Measurements from ENCODE around the gene TAF10.

The TAF10 gene

GRCh38 chr11:6625156-6625831 lies 13.3 kb upstream of the TAF10 start:
- DNase-seq (ENCODE audit: low read depth in 2 of 2) = no peak

- DNase-seq (ENCODE audit: low read depth in 2 of 2) = no peak
These were observed 11.7 kb upstream of the TAF10 start for GRCh38 chr11:6623391-6624363.

- DNase-seq (ENCODE audit: low read depth in 2 of 2) = no peak
These were observed 10.5 kb upstream of the TAF10 start for GRCh38 chr11:6622261-6623171.

GRCh38 chr11:6621711-6622211 lies 9.7 kb upstream of the TAF10 start:
- no peak for DNase-seq (ENCODE audit: low read depth in 2 of 2)

GRCh38 chr11:6620636-6621035 lies 8.6 kb upstream of the TAF10 start:
- no peak for DNase-seq (ENCODE audit: low read depth in 2 of 2)

- peak; percentile 72 to 79 for DNase-seq (ENCODE audit: low read depth in 2 of 2)
These were observed 7.2 kb upstream of the TAF10 start, which contains the start of gene TPP1 for GRCh38 chr11:6619004-6619745. TPP1 (minus strand) TSS chr11:6619422; CDS start chr11:6619400, 22 bp downstream.

GRCh38 chr11:6618117-6619003 lies 6.3 kb upstream of the TAF10 start:
- peak in 1 of 2 donors; percentile 36 for DNase-seq (ENCODE audit: low read depth in 2 of 2)

GRCh38 chr11:6617315-6617781 lies 5.3 kb upstream of the TAF10 start:
- DNase-seq (ENCODE audit: low read depth in 2 of 2) = no peak

GRCh38 chr11:6616596-6617250 lies 4.7 kb upstream of the TAF10 start:
- DNase-seq (ENCODE audit: low read depth in 2 of 2) = no peak

- no peak for DNase-seq (ENCODE audit: low read depth in 2 of 2)
These were observed 4.0 kb upstream of the TAF10 start for GRCh38 chr11:6615882-6616585.

- DNase-seq (ENCODE audit: low read depth in 2 of 2) = no peak
These were observed 3.0 kb upstream of the TAF10 start for GRCh38 chr11:6615046-6615445.

- no peak for DNase-seq (ENCODE audit: low read depth in 2 of 2)
These were observed 2.4 kb upstream of the TAF10 start for GRCh38 chr11:6614446-6614845.

- no peak for DNase-seq (ENCODE audit: low read depth in 2 of 2)
These were observed 1.5 kb upstream of the TAF10 start for GRCh38 chr11:6613496-6613895.

- DNase-seq (ENCODE audit: low read depth in 2 of 2) = no peak
These were observed 128 bp downstream of the TAF10 start for GRCh38 chr11:6611963-6612212.

- DNase-seq (ENCODE audit: low read depth in 2 of 2) = no peak
These were observed 689 bp downstream of the TAF10 start for GRCh38 chr11:6611092-6611962.

GRCh38 chr11:6610591-6610990 lies 1.4 kb downstream of the TAF10 start:
- DNase-seq (ENCODE audit: low read depth in 2 of 2) = no peak

GRCh38 chr11:6609502-6610015 lies 2.5 kb downstream of the TAF10 start:
- DNase-seq (ENCODE audit: low read depth in 2 of 2) = no peak

All from stimulated activated CD4-positive, alpha-beta T cell treated with anti-CD3 and anti-CD28 coated beads, Interleukin-4, amount 100 ng/mL, for 48 hours (primary cell).